GM23248 (cell line): ENCODE data around the gene STK17A. TPM values are rescaled to one million over a fixed set of nuclear protein-coding genes. Genes with fewer than 3 reads are reported as not detected.

Experiments used
- DNase-seq: peaks from one replicate; pipeline ENCODE4 v3.0.0-alpha.2; 2015
- H2AFZ ChIP-seq: fragments of 200-600 bp; sonication (generic); 2 replicates; pipeline ENCODE4 v1.6.1; 2016; ENCODE audit warnings: antibody characterized with exemption
- H3F3A ChIP-seq: fragments of 200-600 bp; sonication (generic); 2 replicates; pipeline ENCODE4 v1.6.1; 2016; ENCODE audit warnings: mild to moderate bottlenecking, antibody characterized with exemption, mixed run types; ENCODE audit not compliant: insufficient read depth
- H3K27ac ChIP-seq: fragments of 200-600 bp; sonication (generic); 2 replicates; pipeline ENCODE4 v1.5.1; 2016; ENCODE audit warnings: mild to moderate bottlenecking
- H3K27me3 ChIP-seq: fragments of 200-600 bp; sonication (generic); replicated peaks from 2 replicates; pipeline ENCODE4 v1.6.1; 2016; ENCODE audit warnings: mild to moderate bottlenecking; ENCODE audit not compliant: insufficient read depth
- H3K36me3 ChIP-seq: fragments of 200-600 bp; sonication (generic); 2 replicates; pipeline ENCODE4 v1.6.1; 2016; ENCODE audit warnings: low read depth, mild to moderate bottlenecking
- H3K4me1 ChIP-seq: fragments of 200-600 bp; sonication (generic); 2 replicates; pipeline ENCODE4 v1.6.1; 2016; ENCODE audit warnings: mild to moderate bottlenecking; ENCODE audit not compliant: insufficient read depth
- H3K4me2 ChIP-seq: fragments of 200-600 bp; sonication (generic); one replicate; pipeline ENCODE4 v1.6.1; 2016; ENCODE audit warnings: mild to moderate bottlenecking; ENCODE audit not compliant: unreplicated experiment
- H3K4me3 ChIP-seq: fragments of 200-600 bp; sonication (generic); 2 replicates; pipeline ENCODE4 v1.5.1; 2016; ENCODE audit warnings: mild to moderate bottlenecking
- H3K79me2 ChIP-seq: fragments of 200-600 bp; sonication (generic); 2 replicates; pipeline ENCODE4 v1.6.1; 2016; ENCODE audit warnings: mild to moderate bottlenecking; ENCODE audit not compliant: insufficient read depth
- H3K9ac ChIP-seq: fragments of 200-600 bp; sonication (generic); 2 replicates; pipeline ENCODE4 v1.6.1; 2016; ENCODE audit warnings: mild to moderate bottlenecking
- H3K9me2 ChIP-seq: fragments of 200-600 bp; sonication (generic); 2 replicates; pipeline ENCODE4 v1.6.1; 2016; ENCODE audit warnings: mixed run types, mild to moderate bottlenecking, moderate library complexity; ENCODE audit not compliant: insufficient read depth
- H3K9me3 ChIP-seq: fragments of 200-600 bp; sonication (generic); one replicate; pipeline ENCODE4 v1.6.1; 2017; ENCODE audit warnings: low read depth
- H4K20me1 ChIP-seq: fragments of 200-600 bp; sonication (generic); 2 replicates; pipeline ENCODE4 v1.6.0; 2016; ENCODE audit not compliant: insufficient read depth
- EZH2 ChIP-seq: fragments of 200-600 bp; sonication (generic); IDR thresholded peaks from 2 replicates; pipeline ENCODE4 v1.6.1; 2018; ENCODE audit warnings: antibody characterized with exemption, mild to moderate bottlenecking; ENCODE audit not compliant: insufficient read depth, poor library complexity, severe bottlenecking
- EZH2phosphoT487 ChIP-seq: fragments of 200-600 bp; sonication (generic); IDR thresholded peaks from 2 replicates; pipeline ENCODE4 v1.6.1; 2018; ENCODE audit warnings: antibody characterized with exemption, moderate library complexity, mild to moderate bottlenecking, low read depth; ENCODE audit not compliant: insufficient read depth
- WGBS, 2 experiments: methylation state at CpG; one replicate each; pipeline ENCODE4 v1.1.6; 2015 to 2017; ENCODE audit warnings: low lambda C conversion rate in 2 of 2, low coverage in 1 of 2; ENCODE audit errors: missing lambda C conversion rate in 2 of 2; 5-methylcytosine and 5-hydroxymethylcytosine counted together
- in situ Hi-C: fragments of 300-500 bp; cut with MboI; formaldehyde crosslinking; loops from 2 replicates; pipeline ENCODE4 v1.15.0; 2020
- polyA plus RNA-seq: library from polyadenylated mRNA; unstranded; fragments of >200 nt; fragmentation: Nextera tagmentation; extraction: Ambion mirVana; gene quantifications from 2 replicates; pipeline ENCODE4 v1.2.1, GENCODE V29; 2016
- total RNA-seq: library from RNA; depleted of rRNA; stranded (reverse); fragments of >200 nt; shearing (Covaris generic); gene quantifications from 2 replicates; pipeline ENCODE4 v1.2.3, GENCODE V29; 2014

STK17A gene
- total and polyA plus RNA-seq, 2 experiments from 2014 or later: 102 to 132 TPM

- H3K9me3 ChIP-seq: no peaks in the 10 kb centered on the region
- H3K4me1 ChIP-seq: peaks cover 24% of the 10 kb centered on the region
- H3K79me2 ChIP-seq: peaks cover 77% of the 10 kb centered on the region
- H3F3A ChIP-seq: peaks cover 34% of the 10 kb centered on the region
- peak; percentile 87 for DNase-seq
- TF ChIP-seq EZH2phosphoT487 (no peak), EZH2 (no peak)
- 87 to 94% methylated on average over 7 of the region's 7 CpGs for WGBS, 2 experiments
- no peaks in the 10 kb centered on the region for H3K9me2 ChIP-seq
- H3K4me3 ChIP-seq: peak overlapping the region; percentile 27
- peak overlapping the region; percentile 59 for H3K9ac ChIP-seq
- H2AFZ ChIP-seq: 0 out of 2 replicates have a peak overlapping the region, but pooled peaks have one; percentile 18
- H3K4me2 ChIP-seq: peak overlapping the region; percentile 80
- H3K27ac ChIP-seq: peak overlapping the region; percentile 94
- no peaks in the 10 kb centered on the region for H3K27me3 ChIP-seq
- H4K20me1 ChIP-seq: no peaks in the 10 kb centered on the region
- in situ Hi-C loops: no loop called here
- no peaks in the 10 kb centered on the region for H3K36me3 ChIP-seq
Measured at GRCh38 chr7:43658718-43659548, 76.0 kb downstream of the STK17A start.

GRCh38 chr7:43659549-43659896 is 76.6 kb downstream of the STK17A start:
- in situ Hi-C loops: no loop called here
- peaks cover 77% of the 10 kb centered on the region for H3K79me2 ChIP-seq

GRCh38 chr7:43660141-43660540 is 77.2 kb downstream of the STK17A start:
- WGBS, 2 experiments: 95% methylated on average over 2 of the region's 2 CpGs
- Histone ChIP-seq H3K27me3 (no peaks in the 10 kb centered on the region), H3K4me2 (peak overlapping the region; percentile 80), H3F3A (peaks cover 34% of the 10 kb centered on the region), H3K9ac (no peak overlapping the region; the same call in 1 of the 2 replicates), H3K9me2 (no peaks in the 10 kb centered on the region), H3K27ac (peak overlapping the region; percentile 94), H4K20me1 (no peaks in the 10 kb centered on the region), H3K36me3 (no peaks in the 10 kb centered on the region), H3K9me3 (no peaks in the 10 kb centered on the region), H2AFZ (no peak overlapping the region), H3K4me3 (no peak overlapping the region), H3K4me1 (peaks cover 33% of the 10 kb centered on the region), H3K79me2 (peaks cover 79% of the 10 kb centered on the region)
- in situ Hi-C loops: no loop called here
- TF ChIP-seq EZH2 (no peak), EZH2phosphoT487 (no peak)
- no peak for DNase-seq

More at GRCh38 chr7:43659549-43659896, 76.6 kb downstream of the STK17A start:
- H3F3A ChIP-seq: peaks cover 34% of the 10 kb centered on the region
- no peaks in the 10 kb centered on the region for H3K36me3 ChIP-seq
- H3K27ac ChIP-seq: peak overlapping the region; percentile 94
- H3K27me3 ChIP-seq: no peaks in the 10 kb centered on the region
- H4K20me1 ChIP-seq: no peaks in the 10 kb centered on the region
- H3K9me2 ChIP-seq: no peaks in the 10 kb centered on the region
- TF ChIP-seq EZH2 (no peak), EZH2phosphoT487 (no peak)
- 0 out of 2 replicates have a peak overlapping the region, but pooled peaks have one; percentile 18 for H2AFZ ChIP-seq
- peaks cover 27% of the 10 kb centered on the region for H3K4me1 ChIP-seq
- peak overlapping the region; percentile 59 for H3K9ac ChIP-seq
- no peaks in the 10 kb centered on the region for H3K9me3 ChIP-seq
- no peak for DNase-seq
- H3K4me2 ChIP-seq: peak overlapping the region; percentile 80
- peak overlapping the region; percentile 23; the same call in 1 of the 2 replicates for H3K4me3 ChIP-seq

GRCh38 chr7:43664681-43665080 is 81.8 kb downstream of the STK17A start:
- H3K4me3 ChIP-seq: no peak overlapping the region
- H3F3A ChIP-seq: peaks cover 17% of the 10 kb centered on the region
- H4K20me1 ChIP-seq: no peaks in the 10 kb centered on the region
- H2AFZ ChIP-seq: no peak overlapping the region
- TF ChIP-seq EZH2 (no peak), EZH2phosphoT487 (no peak)
- H3K36me3 ChIP-seq: no peaks in the 10 kb centered on the region
- no peaks in the 10 kb centered on the region for H3K27me3 ChIP-seq
- peaks cover 94% of the 10 kb centered on the region for H3K79me2 ChIP-seq
- H3K9ac ChIP-seq: no peak overlapping the region
- peaks cover 39% of the 10 kb centered on the region for H3K4me1 ChIP-seq
- in situ Hi-C loops: no loop called here
- DNase-seq: no peak
- 60 to 62% methylated on average over 1 of the region's 1 CpG for WGBS, 2 experiments
- H3K9me3 ChIP-seq: no peaks in the 10 kb centered on the region
- H3K4me2 ChIP-seq: no peak overlapping the region
- no peak overlapping the region for H3K27ac ChIP-seq
- no peaks in the 10 kb centered on the region for H3K9me2 ChIP-seq
